Gastroesophageal sphincter (tissue), 3 donors: ENCODE data around the gene FXYD5.

Experiments used
- CTCF ChIP-seq, 4 experiments: fragments of 200-600 bp in 2 of 4; fragments of 450-650 bp in 2 of 4; sonication (generic) in 1 of 4; IDR thresholded peaks; one replicate each; pipeline ENCODE4 v1.5.1; 2017 to 2019; ENCODE audit warnings: antibody characterized with exemption in 4 of 4, mild to moderate bottlenecking in 2 of 4, moderate library complexity in 2 of 4
- EP300 ChIP-seq: sonication (generic); formaldehyde crosslinking; IDR thresholded peaks from one replicate; pipeline ENCODE4 v1.6.1; 2017; ENCODE audit warnings: antibody characterized with exemption, mild to moderate bottlenecking
- POLR2A ChIP-seq, 2 donors: fragments of 450-650 bp; IDR thresholded peaks; one replicate each; pipeline ENCODE4 v1.6.1; 2017; ENCODE audit warnings: antibody characterized with exemption in 2 of 2, mild to moderate bottlenecking in 2 of 2, moderate library complexity in 1 of 2
- POLR2AphosphoS5 ChIP-seq: sonication (generic); formaldehyde crosslinking; IDR thresholded peaks from one replicate; pipeline ENCODE4 v1.6.1; 2017; ENCODE audit warnings: antibody characterized with exemption

- TF ChIP-seq POLR2AphosphoS5 = no peak
- no peak for TF ChIP-seq CTCF (IDR thresholded peaks at IDR 0.05)
- TF ChIP-seq EP300 = no peak
- no peak for TF ChIP-seq POLR2A (IDR thresholded peaks at IDR 0.05)
These were observed 14.2 kb upstream of the FXYD5 start for GRCh38 chr19:35140207-35140961.
